Kidney tubule cell (primary cell): Measurements from ENCODE around the gene PCNX2.
A peak's percentile ranks its signal among the peaks of the same experiment; 100 is the strongest.

Experiments used
- DNase-seq: peaks from one replicate; pipeline ENCODE4 v3.0.0-alpha.2; 2018; ENCODE audit warnings: low spot score

The PCNX2 gene, protein sequence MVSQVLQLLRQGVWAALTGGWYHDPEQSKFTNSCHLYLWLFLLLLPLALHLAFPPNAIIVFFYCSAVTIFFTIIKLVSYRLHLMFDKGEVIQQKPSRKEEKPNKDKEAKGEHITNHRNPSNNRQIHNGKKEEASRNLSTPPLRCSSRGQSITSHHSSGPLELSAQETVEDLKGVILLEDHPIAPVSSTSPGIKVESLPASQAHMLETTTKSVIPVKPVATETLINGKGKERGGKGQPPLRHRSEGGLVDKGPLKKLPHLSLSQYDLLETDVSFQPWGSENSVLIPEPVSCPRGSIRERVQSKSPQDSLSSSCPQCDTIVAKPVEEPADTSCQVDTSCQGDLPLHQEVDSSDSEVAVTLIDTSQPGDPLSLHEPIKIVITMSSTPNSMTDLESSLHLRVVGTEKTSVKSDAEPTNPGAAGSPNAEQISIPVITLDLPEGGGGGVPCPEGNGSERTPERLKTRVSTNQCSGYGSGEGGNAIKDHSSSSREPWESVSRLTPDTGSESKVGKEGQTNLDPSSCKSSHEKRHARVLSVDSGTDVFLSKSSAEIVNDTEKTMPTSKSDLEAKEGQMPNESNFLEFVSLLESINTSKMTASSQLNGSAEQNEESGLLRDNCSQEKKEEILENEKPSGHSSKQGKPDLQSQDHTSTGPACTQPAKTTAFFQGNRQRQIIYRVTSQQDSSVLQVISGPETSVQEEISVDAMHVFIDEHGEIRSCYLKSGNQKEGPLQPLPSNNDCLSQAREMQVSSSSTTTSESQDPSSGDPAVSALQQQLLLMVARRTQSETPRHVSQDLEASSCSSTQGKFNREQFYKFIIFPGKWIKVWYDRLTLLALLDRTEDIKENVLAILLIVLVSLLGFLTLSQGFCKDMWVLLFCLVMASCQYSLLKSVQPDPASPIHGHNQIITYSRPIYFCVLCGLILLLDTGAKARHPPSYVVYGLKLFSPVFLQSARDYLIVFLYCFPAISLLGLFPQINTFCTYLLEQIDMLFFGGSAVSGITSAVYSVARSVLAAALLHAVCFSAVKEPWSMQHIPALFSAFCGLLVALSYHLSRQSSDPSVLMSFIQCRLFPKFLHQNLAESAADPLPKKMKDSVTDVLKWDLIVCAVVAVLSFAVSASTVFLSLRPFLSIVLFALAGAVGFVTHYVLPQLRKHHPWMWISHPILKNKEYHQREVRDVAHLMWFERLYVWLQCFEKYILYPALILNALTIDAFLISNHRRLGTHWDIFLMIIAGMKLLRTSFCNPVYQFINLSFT (N-terminal part only)

DNA sequence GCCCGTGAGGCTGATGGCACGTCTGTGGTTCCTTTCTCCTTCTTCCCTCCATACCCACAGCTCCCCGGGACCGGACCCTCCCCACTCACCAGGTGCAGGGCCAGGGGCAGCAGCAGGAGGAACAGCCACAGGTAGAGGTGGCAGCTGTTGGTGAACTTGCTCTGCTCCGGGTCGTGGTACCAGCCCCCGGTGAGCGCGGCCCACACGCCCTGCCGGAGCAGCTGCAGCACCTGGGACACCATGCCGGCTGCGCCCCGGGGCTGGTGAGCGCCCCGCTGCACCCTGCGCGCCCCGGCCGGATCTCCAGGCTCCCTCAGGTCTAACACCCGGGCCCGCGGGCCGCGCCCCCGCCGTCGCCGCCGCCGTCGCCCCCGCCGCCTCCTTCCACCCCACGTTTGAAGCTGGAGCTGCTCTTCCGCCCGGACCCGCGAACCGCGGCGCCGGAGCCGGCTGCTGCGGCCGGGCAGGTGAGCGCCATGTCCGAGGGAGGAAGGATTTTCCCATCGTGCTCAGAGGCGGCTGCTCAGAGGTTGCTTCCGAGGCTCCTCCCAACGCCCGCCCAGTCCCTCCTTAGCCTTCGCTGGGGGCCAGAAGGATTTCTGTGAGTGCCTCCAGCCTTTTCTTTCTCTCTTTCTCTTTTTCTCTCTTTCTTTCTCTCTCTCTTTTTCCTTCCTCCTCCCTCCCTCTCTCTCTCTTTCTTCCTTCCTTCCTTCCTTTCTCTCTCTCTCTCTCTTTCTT lies at the start of gene PCNX2:
PCNX2 (minus strand) TSS at position 489 of the 738 bp plus-strand sequence; CDS start at position 242, 247 bp downstream.
- DNase-seq, result peak; percentile 80

DNA sequence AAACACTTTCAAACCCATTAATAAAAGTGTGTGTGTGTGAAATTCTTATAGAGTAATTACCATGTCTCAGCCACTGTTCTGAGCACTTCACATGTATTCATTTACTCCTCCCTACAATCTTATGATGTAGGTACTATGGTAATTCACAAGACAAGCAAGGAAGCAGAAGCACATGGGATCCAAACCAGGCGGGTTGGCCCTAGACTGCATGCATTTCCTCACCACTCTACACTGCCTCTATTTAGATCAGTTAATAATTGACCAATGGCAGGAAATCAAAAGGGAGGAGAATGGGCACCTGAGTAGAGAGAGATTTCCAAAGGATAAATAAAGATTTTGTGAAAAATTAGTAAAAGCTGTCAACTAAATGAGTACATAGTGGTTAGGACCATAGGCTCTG lies 47.7 kb upstream of the PCNX2 start:
- peak; percentile 63 for DNase-seq

DNA sequence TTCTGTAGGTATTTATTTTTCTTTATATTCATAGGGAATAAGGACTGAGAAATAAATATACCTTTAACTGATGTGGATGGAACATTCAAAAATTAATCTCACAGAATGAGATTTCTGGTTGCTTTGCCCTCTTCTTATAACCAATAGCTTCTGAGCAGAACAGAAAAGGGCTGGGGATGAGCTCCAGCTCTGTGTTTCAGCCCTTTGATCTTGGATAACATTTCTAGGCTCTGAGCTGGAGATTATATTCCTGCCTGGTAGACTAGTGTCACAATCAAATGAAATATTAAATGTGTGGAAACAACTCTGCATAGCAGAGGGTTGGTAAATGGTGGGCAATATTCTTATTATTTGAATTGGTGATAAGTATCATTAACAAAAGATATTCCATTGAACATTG lies 46.6 kb upstream of the PCNX2 start:
- no peak for DNase-seq

DNA sequence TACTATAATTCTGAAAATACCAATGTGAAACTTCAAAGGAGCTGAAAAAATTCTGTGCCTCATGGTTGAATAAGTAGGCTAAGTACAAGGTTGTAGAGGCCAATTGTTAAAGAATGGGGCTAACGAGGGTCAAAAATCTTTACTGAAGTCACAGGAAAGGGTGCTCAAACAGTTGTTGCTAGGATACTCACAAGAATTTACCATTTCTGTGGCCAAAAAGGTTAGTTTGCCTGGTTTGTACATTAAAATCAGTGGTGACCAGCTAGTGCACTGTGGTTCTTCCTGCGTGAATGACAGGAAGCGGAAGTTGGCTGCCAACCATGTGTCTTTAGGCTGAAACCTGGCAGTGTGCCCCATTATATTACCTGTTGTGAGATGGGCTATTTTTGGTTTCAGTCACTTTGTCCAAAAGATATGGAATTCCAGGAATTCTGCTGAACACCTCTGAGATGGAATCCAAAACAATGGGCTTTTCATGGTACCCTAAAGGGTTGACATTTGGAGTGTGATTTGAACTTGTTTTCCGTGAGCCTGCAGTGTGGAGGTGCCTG lies 45.5 kb upstream of the PCNX2 start:
- DNase-seq, result peak; percentile 64

DNA sequence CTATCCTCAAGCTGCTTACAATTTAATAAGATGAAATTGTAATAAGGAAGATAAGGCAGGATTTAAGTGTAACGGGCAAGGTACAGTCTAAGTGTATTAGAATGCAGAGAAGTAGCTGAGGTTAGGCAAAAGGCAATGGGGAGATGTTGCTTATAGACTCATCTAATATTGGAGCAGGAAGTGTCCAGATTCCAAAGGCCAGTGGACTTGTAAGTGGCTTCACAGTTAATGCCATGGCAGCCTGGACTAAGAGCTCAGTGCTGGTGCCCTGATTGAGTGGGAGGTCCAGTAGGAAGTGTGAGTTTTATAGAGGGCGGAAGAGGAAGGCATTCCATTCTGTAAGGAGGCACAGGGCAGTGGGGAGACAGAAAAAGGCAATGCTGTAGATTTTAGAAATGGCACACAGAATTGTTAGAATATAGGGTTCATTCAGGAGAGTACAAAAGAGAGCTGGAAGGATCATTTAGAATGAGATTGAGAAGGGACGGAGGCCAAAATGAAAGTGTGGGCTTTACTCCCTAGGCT lies 44.6 kb upstream of the PCNX2 start:
- DNase-seq, result no peak

DNA sequence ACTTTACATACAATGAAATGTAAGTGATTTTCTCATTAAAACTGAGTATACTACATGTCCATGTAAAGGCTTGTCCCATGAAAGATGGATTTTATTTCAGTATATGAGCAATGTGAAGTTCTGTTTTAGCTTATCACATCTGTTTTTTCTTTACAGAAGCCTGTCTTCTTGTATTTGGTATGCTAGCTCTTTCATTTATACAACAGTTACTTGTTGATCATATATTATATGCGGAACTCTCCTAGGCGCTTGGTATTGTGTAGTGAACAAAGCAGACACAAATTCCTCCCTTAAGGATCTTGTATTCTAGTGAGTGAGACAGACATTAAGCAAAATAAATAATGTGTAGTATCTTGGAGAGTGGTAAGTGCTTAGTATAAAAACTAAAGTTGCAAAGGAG lies 42.6 kb upstream of the PCNX2 start:
- DNase-seq, result no peak

DNA sequence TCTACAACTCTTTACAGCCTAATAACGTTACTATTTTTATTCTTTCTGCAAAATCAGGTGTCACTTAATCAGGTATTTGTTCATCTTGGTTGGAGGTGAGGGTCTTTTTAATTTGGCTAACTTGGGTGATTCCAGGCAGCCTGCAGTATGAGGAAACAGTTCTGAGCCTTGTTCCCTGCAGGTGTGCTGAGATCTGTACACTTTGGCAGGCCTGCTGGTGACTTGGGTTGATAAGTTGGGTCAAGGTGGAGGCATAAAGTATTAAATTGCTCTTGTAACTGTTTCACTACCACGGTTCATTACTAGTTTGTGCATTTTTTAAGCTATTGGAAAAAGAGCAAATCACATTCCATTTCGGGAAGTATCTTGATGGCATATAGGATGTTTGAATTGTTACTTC lies 42.0 kb upstream of the PCNX2 start:
- no peak for DNase-seq

DNA sequence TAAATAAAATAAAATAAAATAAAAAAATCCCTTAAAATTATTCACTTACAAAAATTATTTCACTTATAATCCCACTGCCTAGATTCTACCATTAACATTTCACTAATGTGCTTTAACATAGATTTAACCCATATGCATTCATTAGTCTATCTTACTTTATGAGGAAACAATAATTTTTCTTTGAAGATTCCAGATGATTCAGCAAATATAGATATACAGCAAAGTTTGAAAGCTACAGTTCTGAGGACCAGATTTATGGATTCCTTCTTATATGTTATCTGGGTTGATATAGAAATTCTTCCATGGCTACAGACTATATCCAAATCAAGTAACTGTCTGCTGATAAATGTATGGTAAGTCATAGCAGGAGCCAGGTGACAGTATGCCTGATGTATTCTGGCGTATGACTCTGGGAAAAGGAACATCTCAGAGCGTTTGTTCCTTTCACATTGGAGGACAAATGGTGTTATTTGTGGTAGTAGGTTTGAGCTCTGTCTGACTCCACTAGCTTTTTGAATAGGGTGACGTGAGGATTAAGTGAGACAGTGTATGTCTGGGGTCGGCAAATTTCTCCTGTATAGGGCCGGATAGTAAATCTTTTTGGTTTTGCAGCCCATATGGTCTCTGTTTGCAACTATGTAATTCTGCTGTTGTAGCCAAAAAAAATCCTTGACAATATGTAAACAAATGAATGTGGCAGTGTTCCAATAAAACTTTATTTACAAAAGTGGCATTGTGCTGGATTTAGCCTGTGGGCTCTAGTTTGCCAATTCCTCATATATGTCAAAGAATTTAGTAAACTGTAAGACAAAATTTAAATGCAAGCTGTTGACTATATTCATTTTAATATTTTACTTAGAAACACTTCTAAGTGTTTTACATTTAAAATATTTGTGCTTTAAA lies 41.3 kb upstream of the PCNX2 start:
- no peak for DNase-seq

DNA sequence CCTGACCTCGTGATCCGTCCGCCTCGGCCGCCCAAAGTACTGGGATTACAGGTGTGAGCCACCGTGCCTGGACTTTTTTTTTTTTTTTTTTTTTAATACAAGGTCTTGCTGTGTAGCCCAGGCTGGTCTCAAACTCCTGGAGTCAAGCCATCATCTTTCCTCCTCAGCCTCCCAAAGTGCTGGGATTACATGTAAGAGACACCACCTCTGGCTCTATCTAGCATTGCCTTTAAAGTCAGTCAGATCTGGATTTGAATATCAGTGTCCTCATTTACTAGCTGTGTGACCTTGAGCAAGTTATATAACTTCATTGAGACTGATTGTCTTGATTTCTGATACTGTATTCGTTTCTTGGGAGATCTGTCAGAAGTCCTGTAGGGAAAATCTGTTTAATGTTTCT lies 38.6 kb upstream of the PCNX2 start:
- no peak for DNase-seq

DNA sequence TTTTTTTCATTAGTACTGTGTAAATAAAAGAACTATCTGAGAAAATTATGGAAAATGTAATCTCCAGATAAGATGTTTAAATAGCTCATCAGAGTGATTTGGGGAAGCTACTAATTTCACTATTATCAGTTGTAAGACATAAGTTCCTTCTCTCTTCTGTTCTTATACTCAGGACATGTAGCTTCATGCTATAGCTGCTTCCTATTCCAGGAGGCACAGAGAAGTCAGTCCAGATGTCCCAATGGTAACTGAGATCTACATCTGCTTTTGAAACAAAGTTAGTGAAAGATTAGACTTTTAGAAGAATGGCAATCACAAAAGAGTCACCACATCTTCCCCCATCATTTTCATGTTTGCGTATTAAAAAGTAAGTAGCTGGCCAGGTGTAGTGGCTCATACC lies 37.6 kb upstream of the PCNX2 start:
- DNase-seq, result no peak

DNA sequence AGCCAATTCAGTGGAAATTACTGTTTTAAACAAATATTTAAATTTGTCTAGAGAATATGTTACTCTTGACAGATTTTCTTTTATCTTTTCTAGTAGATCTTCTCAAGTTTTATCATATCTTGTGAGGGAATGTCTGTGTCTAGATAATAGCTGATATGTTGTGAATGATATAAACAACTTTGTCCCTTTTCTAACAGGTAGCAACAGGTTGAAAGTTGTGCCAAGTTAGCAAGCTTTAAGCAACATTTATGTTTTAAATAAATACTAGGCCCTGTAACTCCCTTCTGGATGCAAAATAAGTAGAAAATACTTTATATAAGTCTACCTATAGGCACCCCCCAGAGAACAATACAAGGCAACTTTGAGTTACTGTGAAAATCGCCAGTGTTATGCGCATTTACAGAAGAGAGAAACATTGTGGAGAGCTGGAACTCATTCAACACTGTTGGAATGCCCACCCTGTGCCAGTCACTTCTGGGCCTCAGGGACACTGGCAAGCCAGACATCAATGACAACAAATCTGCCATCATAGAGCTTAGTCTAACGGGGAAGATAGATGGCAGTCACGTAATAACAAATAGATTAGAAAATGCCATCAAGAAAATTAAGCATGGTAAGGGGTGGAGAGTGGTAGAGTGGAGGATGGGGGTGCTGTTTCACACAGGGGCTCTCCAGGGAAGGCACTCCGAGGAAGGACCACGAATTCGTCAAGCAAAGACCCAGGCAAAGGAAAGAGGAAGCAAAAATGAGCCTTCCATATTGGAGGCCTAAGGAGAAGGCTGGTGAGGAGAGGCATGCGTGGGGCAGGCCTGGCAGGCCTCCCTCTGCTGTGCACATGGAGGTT lies 36.4 kb upstream of the PCNX2 start:
- DNase-seq, result no peak

DNA sequence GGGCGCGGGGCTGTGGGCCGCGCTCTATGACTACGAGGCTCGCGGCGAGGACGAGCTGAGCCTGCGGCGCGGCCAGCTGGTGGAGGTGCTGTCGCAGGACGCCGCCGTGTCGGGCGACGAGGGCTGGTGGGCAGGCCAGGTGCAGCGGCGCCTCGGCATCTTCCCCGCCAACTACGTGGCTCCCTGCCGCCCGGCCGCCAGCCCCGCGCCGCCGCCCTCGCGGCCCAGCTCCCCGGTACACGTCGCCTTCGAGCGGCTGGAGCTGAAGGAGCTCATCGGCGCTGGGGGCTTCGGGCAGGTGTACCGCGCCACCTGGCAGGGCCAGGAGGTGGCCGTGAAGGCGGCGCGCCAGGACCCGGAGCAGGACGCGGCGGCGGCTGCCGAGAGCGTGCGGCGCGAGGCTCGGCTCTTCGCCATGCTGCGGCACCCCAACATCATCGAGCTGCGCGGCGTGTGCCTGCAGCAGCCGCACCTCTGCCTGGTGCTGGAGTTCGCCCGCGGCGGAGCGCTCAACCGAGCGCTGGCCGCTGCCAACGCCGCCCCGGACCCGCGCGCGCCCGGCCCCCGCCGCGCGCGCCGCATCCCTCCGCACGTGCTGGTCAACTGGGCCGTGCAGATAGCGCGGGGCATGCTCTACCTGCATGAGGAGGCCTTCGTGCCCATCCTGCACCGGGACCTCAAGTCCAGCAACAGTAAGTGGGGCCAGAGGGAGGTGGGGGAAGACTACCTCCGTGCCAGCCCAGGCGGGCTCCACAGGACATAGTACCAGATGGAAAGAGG lies 32.8 kb upstream of the PCNX2 start:
- peak; percentile 51 for DNase-seq

DNA sequence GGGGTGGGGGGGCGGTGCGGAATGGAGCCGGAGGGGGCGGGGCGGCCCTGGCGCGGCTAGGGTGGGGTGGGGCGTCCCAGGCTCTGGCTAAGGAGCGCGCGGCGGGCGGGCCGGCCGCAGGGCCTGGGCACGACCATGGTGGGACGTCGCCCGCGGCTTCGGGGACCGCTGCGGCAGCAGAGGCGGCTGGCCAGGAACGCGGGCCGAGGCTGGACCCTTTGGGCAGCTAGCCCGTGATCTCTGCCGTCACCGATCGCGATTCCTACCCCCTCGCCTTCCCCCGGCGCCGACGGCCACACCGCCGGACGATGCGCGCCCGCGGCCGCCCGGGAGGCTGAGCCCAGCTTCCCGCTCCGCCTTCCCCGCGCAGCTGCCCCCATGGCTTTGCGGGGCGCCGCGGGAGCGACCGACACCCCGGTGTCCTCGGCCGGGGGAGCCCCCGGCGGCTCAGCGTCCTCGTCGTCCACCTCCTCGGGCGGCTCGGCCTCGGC lies 32.2 kb upstream of the PCNX2 start, which contains the start of gene MAP3K21:
MAP3K21 (plus strand) TSS at position 74 of the 491 bp plus-strand sequence; CDS start at position 379, 305 bp downstream.
- no peak for DNase-seq

DNA sequence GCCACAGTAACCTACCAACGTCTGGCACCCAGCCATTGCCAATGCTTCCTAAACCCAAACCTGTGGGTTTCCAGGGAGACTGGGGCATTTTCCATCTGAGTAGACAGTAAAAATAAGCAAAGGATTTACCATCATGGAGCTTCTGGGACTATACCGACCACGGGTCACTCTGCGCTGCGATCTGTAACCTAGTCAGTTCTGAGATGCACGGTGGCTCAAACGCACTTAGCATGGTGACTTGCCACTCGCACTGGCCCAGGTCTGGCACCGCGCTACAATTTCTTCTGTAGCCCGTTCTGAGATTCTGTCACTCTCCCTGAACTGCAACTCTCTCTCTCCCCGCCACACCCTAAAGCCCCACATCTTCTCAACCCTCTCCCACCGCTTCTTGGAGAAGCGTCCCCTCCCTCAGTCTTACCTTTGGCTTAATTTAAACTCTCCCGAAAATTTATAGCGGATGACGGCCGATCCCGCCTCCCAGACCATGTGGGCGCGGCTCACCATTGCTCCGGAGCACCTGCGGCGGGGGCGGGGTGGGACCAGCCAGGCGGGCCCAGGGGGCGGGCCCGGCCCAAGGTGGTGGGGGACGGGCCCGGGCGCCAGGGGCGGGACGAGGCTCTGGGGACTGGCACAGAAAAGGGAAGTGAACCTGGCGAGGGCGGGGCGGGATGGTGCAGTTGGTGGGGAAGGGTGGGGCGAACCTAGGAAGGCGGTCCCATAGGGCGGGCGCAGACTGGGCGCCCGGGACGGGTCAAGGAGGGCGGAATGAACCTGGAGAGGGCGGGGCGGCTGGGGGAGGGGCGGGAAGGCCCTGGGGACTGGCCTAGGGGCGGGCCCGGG lies 31.5 kb upstream of the PCNX2 start:
- DNase-seq, result peak; percentile 97

DNA sequence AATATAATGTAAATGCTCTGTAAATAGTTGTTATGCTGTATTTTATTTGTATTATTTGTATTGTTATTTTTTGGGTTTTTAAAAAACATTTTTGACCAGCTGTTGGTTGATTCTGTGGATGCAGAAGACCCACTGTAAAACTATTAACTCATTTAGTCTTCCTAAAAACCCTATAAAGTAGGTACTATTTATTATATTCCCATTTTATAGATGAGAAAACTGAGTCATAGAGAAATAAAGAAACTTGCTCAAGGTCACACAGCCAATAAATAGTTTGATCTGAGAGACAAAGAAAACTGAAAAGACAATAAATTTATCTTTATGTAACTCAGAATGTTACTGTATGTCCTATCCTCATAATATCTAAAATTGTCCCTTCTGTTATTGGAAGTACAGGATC lies 30.8 kb upstream of the PCNX2 start:
- no peak for DNase-seq

DNA sequence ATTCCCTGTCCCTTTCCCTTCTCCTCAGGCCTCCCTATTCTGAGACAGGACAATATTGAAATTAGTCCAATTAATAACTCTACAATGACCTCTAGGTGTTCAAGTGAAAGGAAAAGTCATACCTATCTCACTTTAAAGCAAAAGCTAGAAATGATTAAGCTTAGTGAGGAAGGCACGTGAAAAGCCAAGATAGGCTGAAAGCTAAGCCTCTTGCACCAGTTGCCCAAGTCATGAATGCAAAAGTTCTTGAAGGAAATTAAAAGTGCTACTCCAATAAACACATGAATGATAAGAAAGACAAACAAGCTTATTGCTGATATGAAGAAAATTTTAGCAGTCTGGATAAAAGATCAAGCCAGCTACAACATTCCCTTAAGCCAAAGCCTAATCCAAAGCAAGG lies 28.2 kb upstream of the PCNX2 start:
- DNase-seq, result no peak

DNA sequence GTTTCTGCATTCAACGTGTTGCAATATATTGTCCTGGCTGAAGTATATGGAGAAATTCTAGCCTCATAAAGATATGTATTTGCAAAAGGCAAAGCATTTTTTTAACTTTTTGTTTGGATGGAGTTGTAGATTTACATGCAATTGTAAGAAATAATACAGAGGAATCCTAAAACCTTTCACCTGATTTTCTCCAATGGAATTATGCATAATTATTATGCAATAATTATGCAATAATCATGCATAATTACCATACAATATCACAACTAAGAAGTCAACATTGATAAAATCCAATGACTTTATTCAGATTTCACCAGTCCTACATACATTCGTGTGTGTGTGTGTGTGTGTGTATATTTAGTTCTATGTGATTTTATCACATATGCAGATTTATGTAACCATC lies 24.5 kb upstream of the PCNX2 start:
- DNase-seq, result no peak
